Activated T-cell treated with anti-CD3 and anti-CD28 coated beads for 4 hours (primary cell): ENCODE data around the gene HOXA10.

Experiments
- DNase-seq: peaks from one replicate; pipeline ENCODE4 v3.0.0-alpha.2; 2020

HOXA10 gene

GRCh38 chr7:27165089-27165995, 8.8 kb downstream of the HOXA10 start, which contains the start of gene HOXA9:
HOXA9 (minus strand) TSS chr7:27165537; CDS start chr7:27165457, 80 bp downstream.
- DNase-seq: no peak

GRCh38 chr7:27164367-27165088, 9.6 kb downstream of the HOXA10 start:
- no peak for DNase-seq

GRCh38 chr7:27164045-27164366, 10.1 kb downstream of the HOXA10 start:
- DNase-seq: no peak

GRCh38 chr7:27163288-27164044, 10.7 kb downstream of the HOXA10 start:
- no peak for DNase-seq

- DNase-seq: no peak
Observed at GRCh38 chr7:27162561-27163287, 11.4 kb downstream of the HOXA10 start.

- DNase-seq: no peak
Observed at GRCh38 chr7:27161721-27162560, 12.2 kb downstream of the HOXA10 start.

GRCh38 chr7:27161214-27161720, 12.9 kb downstream of the HOXA10 start:
- no peak for DNase-seq

- DNase-seq: peak; percentile 81
Observed at GRCh38 chr7:27160546-27161213, 13.4 kb downstream of the HOXA10 start.

- no peak for DNase-seq
Observed at GRCh38 chr7:27160145-27160545, 14.0 kb downstream of the HOXA10 start.

- DNase-seq: no peak
Observed at GRCh38 chr7:27159266-27160144, 14.6 kb downstream of the HOXA10 start.

GRCh38 chr7:27158436-27159265, 15.5 kb downstream of the HOXA10 start:
- no peak for DNase-seq

- DNase-seq: no peak
Observed at GRCh38 chr7:27157702-27158431, 16.3 kb downstream of the HOXA10 start.

GRCh38 chr7:27156916-27157701, 17.0 kb downstream of the HOXA10 start:
- DNase-seq: no peak

- no peak for DNase-seq
Observed at GRCh38 chr7:27156508-27156898, 17.6 kb downstream of the HOXA10 start, which contains the start of gene HOXA7. HOXA7 (minus strand) TSS chr7:27156675; CDS start chr7:27156545, 130 bp downstream.

- DNase-seq: no peak
Observed at GRCh38 chr7:27155816-27156507, 18.2 kb downstream of the HOXA10 start.
